HepG2 (cell line): ENCODE measurements around the gene RPL22L1. TPM values are rescaled to one million over a fixed set of nuclear protein-coding genes. Genes with fewer than 3 reads are reported as not detected.

Experiments
- ATAC-seq: fragments of 200-7000 bp; cut with Tn5 transposase; 3 replicates; pipeline ENCODE4 v1.9.1; 2020; ENCODE audit warnings: mild to moderate bottlenecking, moderate library complexity
- BruUV-seq: library from RNA; stranded (reverse); fragments of 400-500 nt; replicated peaks from 2 replicates; lab custom pipeline; 2021; lab: Mats Ljungman, UMichigan
- CTCF ChIA-PET: fragments of 300-600 bp; formaldehyde crosslinking; extraction: SDS; loops from one replicate; lab custom pipeline; 2021; ENCODE audit warnings: low total read pairs, inconsistent platforms, low intra/inter-chr PET ratio; lab: Yijun Ruan, JAX
- POLR2A ChIA-PET: fragments of 350-600 bp; sonication (Branson Sonifier 250); formaldehyde crosslinking; loops from one replicate; lab custom pipeline; 2020; ENCODE audit warnings: antibody characterized with exemption, inconsistent platforms; lab: Yijun Ruan, JAX
- DNase-seq: peaks from one replicate; pipeline ENCODE4 v3.0.0-alpha.2; 2015; ENCODE audit warnings: low spot score
- FAIRE-seq: peaks from 3 replicates; lab custom pipeline; 2011; peaks lifted over from hg19 to GRCh38; lab: Jason Lieb, UNC
- H2AFZ ChIP-seq: one replicate; pipeline ENCODE4 v1.6.1; 2011; ENCODE audit warnings: low read length, inconsistent platforms
- H3K27ac ChIP-seq: fragments of 300-600 bp; 3 replicates; pipeline ENCODE4 v1.8.0; 2011; ENCODE audit warnings: mixed run types, mild to moderate bottlenecking, mixed read lengths, low read length, inconsistent platforms; ENCODE audit not compliant: insufficient read depth; ENCODE audit errors: extremely low read length
- H3K27me3 ChIP-seq, 2 experiments: fragments of 200-600 bp in 1 of 2; 2 replicates in 1 of 2; 3 replicates in 1 of 2; pipeline versions ENCODE4 v1.6.0 to v1.8.0; 2011; ENCODE audit warnings: low read length in 2 of 2, mild to moderate bottlenecking in 2 of 2, moderate library complexity in 2 of 2, inconsistent platforms in 1 of 2; ENCODE audit not compliant: insufficient read depth in 2 of 2, control insufficient read depth in 1 of 2
- H3K36me3 ChIP-seq, 2 experiments: fragments of 200-600 bp in 1 of 2; replicated peaks in 1 of 2; 2 replicates in 1 of 2; 3 replicates in 1 of 2; pipeline versions ENCODE4 v1.5.1 to v1.8.0; 2011; ENCODE audit warnings: low read length in 2 of 2, inconsistent platforms in 1 of 2; ENCODE audit not compliant: insufficient read depth in 2 of 2, control insufficient read depth in 1 of 2
- H3K4me1 ChIP-seq: 2 replicates; pipeline ENCODE4 v1.5.1; 2012; ENCODE audit warnings: low read length, inconsistent platforms; ENCODE audit not compliant: insufficient read depth
- H3K4me2 ChIP-seq: 2 replicates; pipeline ENCODE4 v1.6.0; 2011; ENCODE audit warnings: low read depth, low read length, inconsistent platforms
- H3K4me3 ChIP-seq, 3 experiments: fragments of 200-600 bp in 1 of 3; sonication (generic), shearing (Covaris generic) in 1 of 3; replicated peaks in 1 of 3; 2 replicates each; pipeline ENCODE4 v1.5.1; 2011 to 2016; ENCODE audit warnings: low read length in 3 of 3, inconsistent platforms in 2 of 3, low read depth in 2 of 3, mild to moderate bottlenecking in 2 of 3, control low read depth in 1 of 3, mixed read lengths in 1 of 3; ENCODE audit not compliant: insufficient read depth in 1 of 3
- H3K79me2 ChIP-seq: one replicate; pipeline ENCODE4 v1.6.1; 2011; ENCODE audit warnings: low read length, inconsistent platforms; ENCODE audit not compliant: insufficient read depth
- H3K9ac ChIP-seq: 2 replicates; pipeline ENCODE4 v1.6.0; 2011; ENCODE audit warnings: mild to moderate bottlenecking, low read depth, low read length, inconsistent platforms; ENCODE audit not compliant: insufficient read depth
- H3K9me3 ChIP-seq: 2 replicates; pipeline ENCODE4 v1.5.1; 2012; ENCODE audit warnings: mild to moderate bottlenecking, low read length
- H4K20me1 ChIP-seq: 2 replicates; pipeline ENCODE4 v1.6.0; 2011; ENCODE audit warnings: inconsistent platforms, mild to moderate bottlenecking, low read length, moderate library complexity; ENCODE audit not compliant: insufficient read depth
- ATM ChIP-seq: fragments of 450-650 bp; IDR thresholded peaks from 2 replicates; pipeline ENCODE4 v1.7.1; 2017; ENCODE audit warnings: mild to moderate bottlenecking, borderline replicate concordance
- BCL6 ChIP-seq: IDR thresholded peaks from 2 replicates; pipeline ENCODE4 v1.6.1; 2016; ENCODE audit warnings: missing genetic modification reagents, missing compliant biosample characterization
- EP300 ChIP-seq, 3 experiments: sonication (generic) in 1 of 3; formaldehyde crosslinking in 1 of 3; IDR thresholded peaks; 2 replicates each; pipeline versions ENCODE4 v1.5.1 to v1.6.1; 2011 to 2020; ENCODE audit warnings: low read depth in 2 of 3, low read length in 2 of 3, borderline replicate concordance in 1 of 3, improper control_type of control experiment in 1 of 3, mild to moderate bottlenecking in 1 of 3, missing genetic modification reagents in 1 of 3, moderate library complexity in 1 of 3
- GATAD1 ChIP-seq: IDR thresholded peaks from 2 replicates; pipeline ENCODE4 v1.6.1; 2016; ENCODE audit warnings: missing genetic modification reagents, missing compliant biosample characterization
- MAFF ChIP-seq: IDR thresholded peaks from 2 replicates; pipeline ENCODE4 v1.6.1; 2011; ENCODE audit warnings: low read depth, low read length, improper control_type of control experiment
- MAFK ChIP-seq, 2 experiments: IDR thresholded peaks in 1 of 2; conservative IDR thresholded peaks in 1 of 2; 2 replicates each; pipeline ENCODE4 v1.6.1; 2011; ENCODE audit warnings: improper control_type of control experiment in 2 of 2, low read length in 2 of 2
- NONO ChIP-seq, 2 experiments: fragments of 450-650 bp in 1 of 2; sonication (generic) in 1 of 2; formaldehyde crosslinking in 1 of 2; IDR thresholded peaks in 1 of 2; conservative IDR thresholded peaks in 1 of 2; 2 replicates each; pipeline versions ENCODE4 v1.6.1 to v1.8.0; 2017 to 2022; ENCODE audit warnings: mild to moderate bottlenecking in 1 of 2, missing genetic modification reagents in 1 of 2, moderate library complexity in 1 of 2
- NR3C1 ChIP-seq: sonication (generic); formaldehyde crosslinking; IDR thresholded peaks from 2 replicates; pipeline ENCODE4 v1.4.0; 2020; ENCODE audit warnings: missing genetic modification reagents
- SNAPC2 ChIP-seq: sonication (generic); formaldehyde crosslinking; IDR thresholded peaks from 2 replicates; pipeline ENCODE4 v1.8.1; 2022; ENCODE audit warnings: mild to moderate bottlenecking, missing genetic modification reagents
- ZBTB7B ChIP-seq: sonication (generic); formaldehyde crosslinking; IDR thresholded peaks from 2 replicates; pipeline ENCODE4 v1.4.0; 2020; ENCODE audit warnings: missing genetic modification reagents
- ZFP62 ChIP-seq: sonication (generic); formaldehyde crosslinking; IDR thresholded peaks from 2 replicates; pipeline ENCODE4 v1.4.0; 2020; ENCODE audit warnings: missing genetic modification reagents
- ZNF12 ChIP-seq: sonication (generic); formaldehyde crosslinking; IDR thresholded peaks from 2 replicates; pipeline ENCODE4 v1.5.0; 2020; ENCODE audit warnings: missing genetic modification reagents
- ZNF616 ChIP-seq: sonication (generic); formaldehyde crosslinking; IDR thresholded peaks from 2 replicates; pipeline ENCODE4 v1.5.0; 2020; ENCODE audit warnings: low read depth, mild to moderate bottlenecking, missing genetic modification reagents
- ZNF766 ChIP-seq: sonication (generic); formaldehyde crosslinking; IDR thresholded peaks from 2 replicates; pipeline ENCODE4 v1.5.0; 2020; ENCODE audit warnings: missing genetic modification reagents, borderline replicate concordance
- ZNF773 ChIP-seq: sonication (generic); formaldehyde crosslinking; IDR thresholded peaks from 2 replicates; pipeline ENCODE4 v1.4.0; 2020; ENCODE audit warnings: missing genetic modification reagents, borderline replicate concordance
- WGBS: methylation state at CpG from one replicate; pipeline ENCODE4 v1.1.6; 2017; ENCODE audit warnings: low lambda C conversion rate; 5-methylcytosine and 5-hydroxymethylcytosine counted together
- in situ Hi-C: cut with HindIII; loops from 2 replicates; pipeline ENCODE4 v1.10.0; 2017; ENCODE audit warnings: low pct_unique_long_range_greater_than_20kb; ENCODE audit not compliant: extremely low pct_ligation_motif_present
- intact Hi-C: fragments of 100-400 bp; cut with micrococcal nuclease; formaldehyde crosslinking; loops from one replicate; pipeline ENCODE4 v1.10.0; 2022; ENCODE audit not compliant: unreplicated experiment
- polyA plus RNA-seq, 8 experiments: library from polyadenylated mRNA; depleted of rRNA in 3 of 8; stranded (reverse) in 7 of 8; unstranded in 1 of 8; fragments of >200 nt; fragmentation: Illumina TruSeq in 4 of 8; extraction: Trizol in 4 of 8; gene quantifications; 2 replicates each; pipeline versions ENCODE4 v1.2.1 to v1.2.3, GENCODE V29; 2011 to 2016; ENCODE audit warnings: low read depth in 4 of 8, missing spikeins in 1 of 8, mixed read lengths in 1 of 8; ENCODE audit not compliant: insufficient read depth in 1 of 8
- total RNA-seq, 5 experiments: library from RNA; depleted of rRNA; stranded (reverse); fragments of >200 nt; fragmentation: Illumina TruSeq; extraction: Trizol; gene quantifications; 2 replicates each; pipeline ENCODE4 v1.2.3, GENCODE V29; 2016; ENCODE audit warnings: low read depth in 1 of 5
- TF ChIP-seq, protein P1 (sequence below): sonication (generic); formaldehyde crosslinking; IDR thresholded peaks from 2 replicates; pipeline ENCODE4 v1.9.0; 2021; ENCODE audit warnings: missing genetic modification reagents, borderline replicate concordance
- TF ChIP-seq, protein P2 (sequence below): sonication (generic); formaldehyde crosslinking; IDR thresholded peaks from 2 replicates; pipeline ENCODE4 v1.9.0; 2021; ENCODE audit warnings: missing genetic modification reagents, mild to moderate bottlenecking, borderline replicate concordance
- TF ChIP-seq, protein P3 (sequence below), 2 experiments: fragments of 450-650 bp in 1 of 2; sonication (generic) in 1 of 2; formaldehyde crosslinking; IDR thresholded peaks; 2 replicates each; pipeline versions ENCODE4 v1.5.0 to v1.8.0; 2020 to 2022; ENCODE audit warnings: mild to moderate bottlenecking in 1 of 2, missing genetic modification reagents in 1 of 2

RPL22L1 gene
- total and polyA plus RNA-seq, 2 of the 13 experiments (the other 11 are each of a cell fraction or from before 2014, with no cell fraction given): 42.7 to 152 TPM

DNA sequence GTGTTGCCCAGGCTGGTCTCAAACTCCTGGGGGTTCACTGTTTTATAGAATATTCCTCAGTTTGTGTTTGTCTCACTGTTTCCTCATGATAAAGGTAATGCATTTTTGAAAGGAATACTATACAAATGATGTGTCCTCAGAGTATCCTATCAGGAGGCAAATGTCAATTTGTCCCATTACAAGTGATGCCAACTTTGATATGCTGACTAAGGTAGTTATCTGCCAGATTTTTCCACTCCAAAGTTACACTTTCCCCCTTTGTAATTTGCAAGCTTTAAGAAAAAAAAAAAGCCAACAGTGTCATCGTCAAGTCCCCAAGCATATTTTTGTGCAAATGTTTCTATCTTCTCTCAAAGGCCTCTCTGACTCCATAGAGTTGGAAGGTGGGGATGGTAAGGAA lies 29.5 kb upstream of the RPL22L1 start (continued):
- TF ChIP-seq, protein P1, sequence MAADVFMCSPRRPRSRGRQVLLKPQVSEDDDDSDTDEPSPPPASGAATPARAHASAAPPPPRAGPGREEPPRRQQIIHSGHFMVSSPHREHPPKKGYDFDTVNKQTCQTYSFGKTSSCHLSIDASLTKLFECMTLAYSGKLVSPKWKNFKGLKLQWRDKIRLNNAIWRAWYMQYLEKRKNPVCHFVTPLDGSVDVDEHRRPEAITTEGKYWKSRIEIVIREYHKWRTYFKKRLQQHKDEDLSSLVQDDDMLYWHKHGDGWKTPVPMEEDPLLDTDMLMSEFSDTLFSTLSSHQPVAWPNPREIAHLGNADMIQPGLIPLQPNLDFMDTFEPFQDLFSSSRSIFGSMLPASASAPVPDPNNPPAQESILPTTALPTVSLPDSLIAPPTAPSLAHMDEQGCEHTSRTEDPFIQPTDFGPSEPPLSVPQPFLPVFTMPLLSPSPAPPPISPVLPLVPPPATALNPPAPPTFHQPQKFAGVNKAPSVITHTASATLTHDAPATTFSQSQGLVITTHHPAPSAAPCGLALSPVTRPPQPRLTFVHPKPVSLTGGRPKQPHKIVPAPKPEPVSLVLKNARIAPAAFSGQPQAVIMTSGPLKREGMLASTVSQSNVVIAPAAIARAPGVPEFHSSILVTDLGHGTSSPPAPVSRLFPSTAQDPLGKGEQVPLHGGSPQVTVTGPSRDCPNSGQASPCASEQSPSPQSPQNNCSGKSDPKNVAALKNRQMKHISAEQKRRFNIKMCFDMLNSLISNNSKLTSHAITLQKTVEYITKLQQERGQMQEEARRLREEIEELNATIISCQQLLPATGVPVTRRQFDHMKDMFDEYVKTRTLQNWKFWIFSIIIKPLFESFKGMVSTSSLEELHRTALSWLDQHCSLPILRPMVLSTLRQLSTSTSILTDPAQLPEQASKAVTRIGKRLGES (CRISPR knock-in tag): no peak
- TF ChIP-seq EP300 (IDR thresholded peaks at IDR 0.05; ENCODE audit: low read depth in 2 of 2, low read length in 2 of 2) (no peak), EP300 (CRISPR knock-in tag; IDR thresholded peaks at IDR 0.05; ENCODE audit: borderline replicate concordance) (no peak), MAFF (peak; percentile 21; the same call in 1 of the 2 replicates), MAFK (conservative IDR thresholded peaks at IDR 0.05 in 1 of 2, IDR thresholded peaks at IDR 0.05 in 1 of 2; ENCODE audit: low read length in 2 of 2) (peak; percentile 9 to 63; a peak in 2 of 4 replicates)
- TF ChIP-seq, all 625 proteins: peak for 2

DNA sequence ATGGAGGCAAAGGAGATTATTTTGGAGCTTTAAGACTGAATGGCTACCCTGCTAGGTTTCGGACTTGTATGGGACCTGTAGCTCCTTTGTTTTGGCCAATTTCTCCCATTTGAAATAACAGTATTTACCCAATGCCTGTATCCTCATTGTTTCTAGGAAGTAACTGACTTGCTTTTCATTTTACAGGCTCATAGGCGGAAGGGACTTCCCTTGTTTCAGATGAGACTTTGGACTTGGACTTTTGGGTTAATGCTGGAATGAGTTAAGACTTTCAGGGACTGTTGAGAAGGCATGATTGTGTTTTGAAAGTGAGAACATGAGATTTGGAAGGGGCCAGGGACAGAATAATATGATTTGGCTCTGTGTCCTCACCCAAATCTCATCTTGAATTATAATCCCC lies 28.0 kb upstream of the RPL22L1 start:
- H2AFZ ChIP-seq: no peak overlapping the region
- H3K79me2 ChIP-seq: no peaks in the 10 kb centered on the region
- no TSS peak for BruUV-seq
- no peaks in the 10 kb centered on the region for H3K4me1 ChIP-seq
- ChIA-PET POLR2A (no interaction called here), CTCF (no interaction called here)
- intact Hi-C loops (no loop called here), in situ Hi-C loops (no loop called here)
- no peak for DNase-seq
- no peak overlapping the region for H3K9ac ChIP-seq
- no peak overlapping the region for H3K4me2 ChIP-seq
- ATAC-seq: no peak
- no peak overlapping the region for H3K4me3 ChIP-seq
- no peaks in the 10 kb centered on the region for H4K20me1 ChIP-seq
- WGBS: 100% methylated on average over 2 of the region's 2 CpGs
- no peaks in the 10 kb centered on the region for H3K27me3 ChIP-seq
- no peak overlapping the region for H3K27ac ChIP-seq
- H3K36me3 ChIP-seq: no peaks in the 10 kb centered on the region; a peak in 1 of 5 replicates
- H3K9me3 ChIP-seq: peaks cover 7% of the 10 kb centered on the region; the same call in 1 of the 2 replicates
- no peak for FAIRE-seq
- no peak for TF ChIP-seq NONO (IDR thresholded peaks at IDR 0.05)
- TF ChIP-seq NONO (CRISPR knock-in tag; conservative IDR thresholded peaks at IDR 0.05): no peak
- no peak for TF ChIP-seq ZBTB7B (CRISPR knock-in tag)
- no peak for TF ChIP-seq GATAD1 (CRISPR knock-in tag)
- no peak for TF ChIP-seq ZFP62 (CRISPR knock-in tag)
- TF ChIP-seq, protein P2, sequence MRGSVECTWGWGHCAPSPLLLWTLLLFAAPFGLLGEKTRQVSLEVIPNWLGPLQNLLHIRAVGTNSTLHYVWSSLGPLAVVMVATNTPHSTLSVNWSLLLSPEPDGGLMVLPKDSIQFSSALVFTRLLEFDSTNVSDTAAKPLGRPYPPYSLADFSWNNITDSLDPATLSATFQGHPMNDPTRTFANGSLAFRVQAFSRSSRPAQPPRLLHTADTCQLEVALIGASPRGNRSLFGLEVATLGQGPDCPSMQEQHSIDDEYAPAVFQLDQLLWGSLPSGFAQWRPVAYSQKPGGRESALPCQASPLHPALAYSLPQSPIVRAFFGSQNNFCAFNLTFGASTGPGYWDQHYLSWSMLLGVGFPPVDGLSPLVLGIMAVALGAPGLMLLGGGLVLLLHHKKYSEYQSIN (CRISPR knock-in tag): no peak
- TF ChIP-seq, protein P3, sequence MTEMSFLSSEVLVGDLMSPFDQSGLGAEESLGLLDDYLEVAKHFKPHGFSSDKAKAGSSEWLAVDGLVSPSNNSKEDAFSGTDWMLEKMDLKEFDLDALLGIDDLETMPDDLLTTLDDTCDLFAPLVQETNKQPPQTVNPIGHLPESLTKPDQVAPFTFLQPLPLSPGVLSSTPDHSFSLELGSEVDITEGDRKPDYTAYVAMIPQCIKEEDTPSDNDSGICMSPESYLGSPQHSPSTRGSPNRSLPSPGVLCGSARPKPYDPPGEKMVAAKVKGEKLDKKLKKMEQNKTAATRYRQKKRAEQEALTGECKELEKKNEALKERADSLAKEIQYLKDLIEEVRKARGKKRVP (CRISPR knock-in tag; IDR thresholded peaks at IDR 0.05): no peak
- no peak for TF ChIP-seq ZNF616 (CRISPR knock-in tag)
- TF ChIP-seq NR3C1 (CRISPR knock-in tag): no peak
- no peak for TF ChIP-seq BCL6 (CRISPR knock-in tag)
- TF ChIP-seq ZNF773 (CRISPR knock-in tag): no peak
- no peak for TF ChIP-seq ZNF766 (CRISPR knock-in tag)
- no peak for TF ChIP-seq ZNF12 (CRISPR knock-in tag)
- TF ChIP-seq SNAPC2: no peak
- TF ChIP-seq ATM: no peak
